H1 (cell line): ENCODE measurements around the gene DAGLA. TPM values are rescaled to one million over a fixed set of nuclear protein-coding genes. Genes with fewer than 3 reads are reported as not detected.

Source experiments
- CTCF ChIA-PET: fragments of 300-600 bp; sonication (Branson Sonifier 250); formaldehyde crosslinking; loops from one replicate; lab custom pipeline; 2021; ENCODE audit not compliant: partially characterized antibody; lab: Charles Lee
- POLR2A ChIA-PET: fragments of 300-600 bp; sonication (Branson Sonifier 250); formaldehyde crosslinking; loops from one replicate; lab custom pipeline; 2021; ENCODE audit warnings: inconsistent platforms; ENCODE audit not compliant: partially characterized antibody; lab: Charles Lee
- DNase-seq, 2 experiments: peaks; one replicate each; pipeline versions ENCODE4 v3.0.0 to v3.0.0-alpha.2; 2010 to 2022; ENCODE audit warnings: low spot score in 2 of 2, low read depth in 1 of 2, mixed read lengths in 1 of 2
- FAIRE-seq: peaks from 2 replicates; lab custom pipeline; 2011; peaks lifted over from hg19 to GRCh38; lab: Jason Lieb, UNC
- H2AFZ ChIP-seq: 2 replicates; pipeline ENCODE4 v1.8.1; 2012; ENCODE audit warnings: low read length, inconsistent platforms
- H2AK5ac ChIP-seq: 2 replicates; pipeline ENCODE4 v1.6.1; 2013; ENCODE audit warnings: low read depth, low read length
- H2BK120ac ChIP-seq: replicated peaks from 2 replicates; pipeline ENCODE3; 2013; ENCODE audit warnings: low read depth, low read length, inconsistent platforms
- H2BK12ac ChIP-seq: 2 replicates; pipeline ENCODE4 v1.6.1; 2013; ENCODE audit warnings: low read depth, low read length
- H2BK15ac ChIP-seq: 2 replicates; pipeline ENCODE4 v1.6.1; 2013; ENCODE audit warnings: low read length
- H2BK20ac ChIP-seq: 2 replicates; pipeline ENCODE4 v1.6.1; 2013; ENCODE audit warnings: low read length
- H2BK5ac ChIP-seq: 2 replicates; pipeline ENCODE4 v1.6.1; 2013; ENCODE audit warnings: low read depth, low read length
- H3K14ac ChIP-seq: 2 replicates; pipeline ENCODE4 v1.6.1; 2013; ENCODE audit warnings: inconsistent platforms; ENCODE audit not compliant: insufficient read length
- H3K18ac ChIP-seq: 2 replicates; pipeline ENCODE4 v1.6.1; 2013; ENCODE audit warnings: low read length; ENCODE audit errors: extremely low read depth
- H3K23ac ChIP-seq: 2 replicates; pipeline ENCODE4 v1.6.1; 2013; ENCODE audit warnings: inconsistent platforms; ENCODE audit not compliant: insufficient read length
- H3K23me2 ChIP-seq: 2 replicates; pipeline ENCODE4 v1.6.1; 2013; ENCODE audit warnings: low read depth, low read length
- H3K27ac ChIP-seq: 2 replicates; pipeline ENCODE4 v1.6.1; 2011; ENCODE audit warnings: low read depth, low read length, inconsistent platforms
- H3K27me3 ChIP-seq, 4 experiments: replicated peaks in 1 of 4; 1 replicate in 1 of 4; 2 replicates in 3 of 4; pipeline versions ENCODE4 v1.6.1 to v1.8.1; 2011 to 2013; ENCODE audit warnings: low read length in 3 of 4, mild to moderate bottlenecking in 3 of 4, inconsistent platforms in 2 of 4, mixed read lengths in 2 of 4, moderate library complexity in 1 of 4; ENCODE audit not compliant: control insufficient read depth in 3 of 4, insufficient read depth in 3 of 4; ENCODE audit errors: extremely low read depth in 1 of 4
- H3K36me3 ChIP-seq, 4 experiments: 2 replicates each; pipeline versions ENCODE4 v1.6.1 to v1.8.1; 2011 to 2013; ENCODE audit warnings: mild to moderate bottlenecking in 4 of 4, low read length in 3 of 4, moderate library complexity in 2 of 4, control low read depth in 1 of 4, inconsistent platforms in 1 of 4; ENCODE audit not compliant: insufficient read depth in 4 of 4, control insufficient read depth in 2 of 4
- H3K4ac ChIP-seq: replicated peaks from 2 replicates; pipeline ENCODE3; 2013; ENCODE audit warnings: low read length, low read depth, mixed read lengths, inconsistent platforms; ENCODE audit not compliant: insufficient read length
- H3K4me1 ChIP-seq, 4 experiments: replicated peaks in 1 of 4; 1 replicate in 1 of 4; 2 replicates in 3 of 4; pipeline versions ENCODE4 v1.6.1 to v1.8.1; 2011 to 2013; ENCODE audit warnings: low read length in 3 of 4, inconsistent platforms in 2 of 4, mixed read lengths in 1 of 4; ENCODE audit not compliant: insufficient read depth in 4 of 4, control insufficient read depth in 3 of 4
- H3K4me2 ChIP-seq, 2 experiments: 2 replicates each; pipeline versions ENCODE4 v1.6.1 to v1.8.1; 2011 to 2013; ENCODE audit warnings: low read depth in 2 of 2, low read length in 2 of 2, control low read depth in 1 of 2, inconsistent platforms in 1 of 2, mild to moderate bottlenecking in 1 of 2; ENCODE audit not compliant: insufficient read depth in 1 of 2
- H3K4me3 ChIP-seq, 4 experiments: fragments of 200-600, 300-600 bp in 1 of 4; sonication (generic), shearing (Covaris generic), sonication (Bioruptor Twin) in 1 of 4; 2 replicates each; pipeline versions ENCODE4 v1.5.1 to v1.8.1; 2011 to 2016; ENCODE audit warnings: low read length in 4 of 4, low read depth in 3 of 4, control low read depth in 2 of 4, inconsistent platforms in 2 of 4, mild to moderate bottlenecking in 2 of 4, mixed read lengths in 1 of 4, moderate library complexity in 1 of 4; ENCODE audit not compliant: insufficient read depth in 2 of 4; ENCODE audit errors: extremely low read depth in 1 of 4
- H3K56ac ChIP-seq: replicated peaks from 2 replicates; pipeline ENCODE3; 2013; ENCODE audit warnings: low read depth, mild to moderate bottlenecking, mixed read lengths, low read length, inconsistent platforms; ENCODE audit not compliant: insufficient read length
- H3K79me1 ChIP-seq: 2 replicates; pipeline ENCODE4 v1.6.1; 2013; ENCODE audit warnings: low read depth, low read length, control low read depth
- H3K79me2 ChIP-seq, 2 experiments: 2 replicates each; pipeline versions ENCODE4 v1.6.1 to v1.8.1; 2012 to 2013; ENCODE audit warnings: low read length in 2 of 2, mild to moderate bottlenecking in 2 of 2, inconsistent platforms in 1 of 2; ENCODE audit not compliant: insufficient read depth in 2 of 2, control insufficient read depth in 1 of 2
- H3K9ac ChIP-seq, 4 experiments: replicated peaks in 1 of 4; 1 replicate in 1 of 4; 2 replicates in 3 of 4; pipeline versions ENCODE4 v1.6.1 to v1.8.1; 2011 to 2013; ENCODE audit warnings: low read depth in 3 of 4, low read length in 3 of 4, control low read depth in 2 of 4, mild to moderate bottlenecking in 2 of 4, moderate library complexity in 2 of 4, inconsistent platforms in 1 of 4; ENCODE audit errors: extremely low read depth in 1 of 4
- H3K9me3 ChIP-seq, 2 experiments: 2 replicates each; pipeline versions ENCODE4 v1.6.1 to v1.8.1; 2012 to 2013; ENCODE audit warnings: mild to moderate bottlenecking in 2 of 2, moderate library complexity in 2 of 2, control low read depth in 1 of 2, inconsistent platforms in 1 of 2, low read depth in 1 of 2, low read length in 1 of 2, mixed read lengths in 1 of 2; ENCODE audit not compliant: insufficient read depth in 2 of 2
- H4K20me1 ChIP-seq, 2 experiments: replicated peaks in 1 of 2; 2 replicates each; pipeline versions ENCODE3 to v1.8.1; 2011 to 2013; ENCODE audit warnings: inconsistent platforms in 2 of 2, low read length in 2 of 2, mild to moderate bottlenecking in 1 of 2; ENCODE audit not compliant: insufficient read depth in 2 of 2, control insufficient read depth in 1 of 2
- H4K5ac ChIP-seq: 2 replicates; pipeline ENCODE4 v1.6.1; 2013; ENCODE audit warnings: low read length, low read depth, mixed read lengths, inconsistent platforms; ENCODE audit not compliant: insufficient read length
- H4K8ac ChIP-seq: 2 replicates; pipeline ENCODE4 v1.8.0; 2013; ENCODE audit warnings: mild to moderate bottlenecking, moderate library complexity, low read length, inconsistent platforms; ENCODE audit not compliant: insufficient read depth; ENCODE audit errors: extremely low read depth
- H4K91ac ChIP-seq: replicated peaks from 2 replicates; pipeline ENCODE3; 2013; ENCODE audit warnings: low read length, mixed read lengths, inconsistent platforms; ENCODE audit not compliant: insufficient read length
- CREB1 ChIP-seq: IDR thresholded peaks from 2 replicates; pipeline ENCODE4 v1.6.1; 2012; ENCODE audit warnings: inconsistent platforms
- HDAC6 ChIP-seq: IDR thresholded peaks from one replicate; pipeline ENCODE4 v1.7.1; 2012; ENCODE audit warnings: low read depth, mild to moderate bottlenecking, inconsistent platforms, low read length, moderate library complexity
- NANOG ChIP-seq: IDR thresholded peaks from 2 replicates; pipeline ENCODE4 v1.6.1; 2011; ENCODE audit warnings: low read length, low read depth, mild to moderate bottlenecking, inconsistent platforms; ENCODE audit not compliant: insufficient read depth, poor library complexity, severe bottlenecking
- POU5F1 ChIP-seq: IDR thresholded peaks from 2 replicates; pipeline ENCODE4 v1.6.1; 2011; ENCODE audit warnings: low read depth, mild to moderate bottlenecking, low read length, moderate library complexity
- SAP30 ChIP-seq: fragments of 300-600 bp; sonication (generic); IDR thresholded peaks from 2 replicates; pipeline ENCODE4 v1.7.1; 2012; ENCODE audit warnings: low read length, moderate library complexity, mild to moderate bottlenecking, inconsistent platforms; ENCODE audit not compliant: insufficient read depth, insufficient replicate concordance
- SP2 ChIP-seq: IDR thresholded peaks from 2 replicates; pipeline ENCODE4 v1.6.1; 2012; ENCODE audit warnings: mild to moderate bottlenecking, low read length, inconsistent platforms
- WGBS, 2 experiments: shearing (Covaris generic) in 1 of 2; methylation state at CpG; one replicate each; pipeline versions ENCODE4 v1.1.6 to v1.1.7; 2013 to 2015; ENCODE audit warnings: low lambda C conversion rate in 2 of 2, mixed read lengths in 2 of 2, inconsistent platforms in 1 of 2, low coverage in 1 of 2, missing lambda C conversion rate in 1 of 2; ENCODE audit not compliant: insufficient replicate concordance in 2 of 2, insufficient coverage in 1 of 2, insufficient read length in 1 of 2; ENCODE audit errors: extremely low coverage in 1 of 2, missing lambda C conversion rate in 1 of 2; 5-methylcytosine and 5-hydroxymethylcytosine counted together
- polyA plus RNA-seq, 7 experiments: library from polyadenylated mRNA; depleted of rRNA in 3 of 7; stranded (reverse) in 5 of 7; unstranded in 2 of 7; fragments of >200 nt in 5 of 7; fragments of 200-250 nt in 2 of 7; gene quantifications; 1 replicate in 5 of 7; 2 replicates in 1 of 7; 4 replicates in 1 of 7; pipeline versions ENCODE4 v1.2.1 to v1.2.3, GENCODE V29; 2011 to 2013; ENCODE audit warnings: missing spikeins in 2 of 7, mixed read lengths in 2 of 7
- total RNA-seq: library from RNA; stranded (reverse); fragmentation: NEBNext Ultra II Directional; extraction: Animal tissue kit (Norgen Biotek cat#: 25700); gene quantifications from 2 replicates; pipeline ENCODE4 v1.2.1, GENCODE V29; 2021
- TF ChIP-seq, protein P1 (sequence below), 3 experiments: IDR thresholded peaks; 1 replicate in 2 of 3; 2 replicates in 1 of 3; pipeline versions ENCODE4 v1.5.1 to v1.6.1; 2011; ENCODE audit warnings: low read length in 3 of 3, mild to moderate bottlenecking in 3 of 3, inconsistent platforms in 2 of 3, low read depth in 1 of 3, moderate library complexity in 1 of 3; ENCODE audit not compliant: insufficient read depth in 1 of 3; ENCODE audit errors: control extremely low read depth in 1 of 3
- TF ChIP-seq, protein P2 (sequence below): IDR thresholded peaks from 2 replicates; pipeline ENCODE4 v1.6.1; 2012; ENCODE audit warnings: low read length, inconsistent platforms
- TF ChIP-seq, protein P3 (sequence below): IDR thresholded peaks from 2 replicates; pipeline ENCODE4 v1.6.1; 2012; ENCODE audit warnings: inconsistent platforms

The DAGLA gene
- total and polyA plus RNA-seq, 2 of the 8 experiments (the other 6 are each of a cell fraction or from before 2014, with no cell fraction given): 3.6 to 6.6 TPM

DNA sequence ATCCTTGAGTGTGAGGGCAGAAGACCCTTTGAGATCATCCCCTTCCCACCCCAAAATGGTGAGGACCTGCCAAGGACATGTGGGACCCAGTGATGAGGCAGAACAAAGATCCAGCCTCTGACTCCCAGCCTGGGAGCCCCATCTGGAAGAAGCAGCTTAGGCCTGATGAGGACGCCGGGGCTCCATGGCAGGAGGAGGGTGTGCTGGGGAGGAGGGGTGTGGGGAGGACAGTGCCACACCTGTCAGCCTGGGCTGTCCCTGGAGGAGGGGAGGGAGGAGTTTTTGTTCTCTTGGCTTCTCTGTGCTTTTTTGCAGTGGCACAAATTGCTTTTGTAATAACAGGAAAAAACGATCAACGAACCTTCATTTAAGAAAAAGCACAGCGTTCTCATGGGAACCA, 44.4 kb upstream of the DAGLA start:
- H2AFZ ChIP-seq: no peak overlapping the region
- no peak overlapping the region for H3K4ac ChIP-seq
- FAIRE-seq: no peak
- no peaks in the 10 kb centered on the region for H4K20me1 ChIP-seq
- H2BK20ac ChIP-seq: no peak overlapping the region
- H2BK120ac ChIP-seq: no peak overlapping the region
- no peak overlapping the region for H4K5ac ChIP-seq
- no peak overlapping the region for H3K4me2 ChIP-seq
- no peaks in the 10 kb centered on the region for H3K79me1 ChIP-seq
- no peak overlapping the region for H4K8ac ChIP-seq
- no peaks in the 10 kb centered on the region for H3K9me3 ChIP-seq
- DNase-seq: no peak
- peaks cover 0 to 9% (median 4%) of the 10 kb centered on the region in 4 experiments; a peak in 4 of 7 replicates for H3K4me1 ChIP-seq
- POLR2A ChIA-PET: interaction anchor here (1.2 to 1.5 kb wide), 2 partner anchors 48 to 59 kb away, joined by 3 read pairs; no protein-coding TSS in a partner anchor
- no peak overlapping the region for H4K91ac ChIP-seq
- no peaks in the 10 kb centered on the region for H3K36me3 ChIP-seq
- H3K23ac ChIP-seq: no peak overlapping the region
- H3K9ac ChIP-seq: no peak overlapping the region
- no peak overlapping the region for H3K18ac ChIP-seq
- H2BK12ac ChIP-seq: no peak overlapping the region
- no peaks in the 10 kb centered on the region for H3K27me3 ChIP-seq
- no peak overlapping the region for H2AK5ac ChIP-seq
- CTCF ChIA-PET: interaction anchor here (0.6 to 21.9 kb wide), 27 partner anchors 7 to 1027 kb away, joined by 3 to 335 read pairs (median 5); partner anchors contain the start of genes LRRC10B and SYT7
- no peak overlapping the region for H3K4me3 ChIP-seq
- no peaks in the 10 kb centered on the region for H3K79me2 ChIP-seq
- no peak overlapping the region for H3K14ac ChIP-seq
- H3K56ac ChIP-seq: no peak overlapping the region
- H2BK5ac ChIP-seq: no peak overlapping the region
- H3K23me2 ChIP-seq: no peaks in the 10 kb centered on the region
- no peak overlapping the region for H3K27ac ChIP-seq
- H2BK15ac ChIP-seq: no peak overlapping the region
- WGBS, 2 experiments: 91% methylated on average over 5 of the region's 5 CpGs; no CpG with 5 or more reads in 1 of the 2 experiments
- TF ChIP-seq SAP30 (no peak), POU5F1 (no peak), CREB1 (no peak), SP2 (no peak), NANOG (no peak), HDAC6 (no peak)
- TF ChIP-seq, protein P1, sequence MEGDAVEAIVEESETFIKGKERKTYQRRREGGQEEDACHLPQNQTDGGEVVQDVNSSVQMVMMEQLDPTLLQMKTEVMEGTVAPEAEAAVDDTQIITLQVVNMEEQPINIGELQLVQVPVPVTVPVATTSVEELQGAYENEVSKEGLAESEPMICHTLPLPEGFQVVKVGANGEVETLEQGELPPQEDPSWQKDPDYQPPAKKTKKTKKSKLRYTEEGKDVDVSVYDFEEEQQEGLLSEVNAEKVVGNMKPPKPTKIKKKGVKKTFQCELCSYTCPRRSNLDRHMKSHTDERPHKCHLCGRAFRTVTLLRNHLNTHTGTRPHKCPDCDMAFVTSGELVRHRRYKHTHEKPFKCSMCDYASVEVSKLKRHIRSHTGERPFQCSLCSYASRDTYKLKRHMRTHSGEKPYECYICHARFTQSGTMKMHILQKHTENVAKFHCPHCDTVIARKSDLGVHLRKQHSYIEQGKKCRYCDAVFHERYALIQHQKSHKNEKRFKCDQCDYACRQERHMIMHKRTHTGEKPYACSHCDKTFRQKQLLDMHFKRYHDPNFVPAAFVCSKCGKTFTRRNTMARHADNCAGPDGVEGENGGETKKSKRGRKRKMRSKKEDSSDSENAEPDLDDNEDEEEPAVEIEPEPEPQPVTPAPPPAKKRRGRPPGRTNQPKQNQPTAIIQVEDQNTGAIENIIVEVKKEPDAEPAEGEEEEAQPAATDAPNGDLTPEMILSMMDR (IDR thresholded peaks at IDR 0.05; ENCODE audit: control extremely low read depth in 1 of 3, insufficient read depth in 1 of 3, low read depth in 1 of 3, low read length in 3 of 3): no peak
- TF ChIP-seq, protein P2, sequence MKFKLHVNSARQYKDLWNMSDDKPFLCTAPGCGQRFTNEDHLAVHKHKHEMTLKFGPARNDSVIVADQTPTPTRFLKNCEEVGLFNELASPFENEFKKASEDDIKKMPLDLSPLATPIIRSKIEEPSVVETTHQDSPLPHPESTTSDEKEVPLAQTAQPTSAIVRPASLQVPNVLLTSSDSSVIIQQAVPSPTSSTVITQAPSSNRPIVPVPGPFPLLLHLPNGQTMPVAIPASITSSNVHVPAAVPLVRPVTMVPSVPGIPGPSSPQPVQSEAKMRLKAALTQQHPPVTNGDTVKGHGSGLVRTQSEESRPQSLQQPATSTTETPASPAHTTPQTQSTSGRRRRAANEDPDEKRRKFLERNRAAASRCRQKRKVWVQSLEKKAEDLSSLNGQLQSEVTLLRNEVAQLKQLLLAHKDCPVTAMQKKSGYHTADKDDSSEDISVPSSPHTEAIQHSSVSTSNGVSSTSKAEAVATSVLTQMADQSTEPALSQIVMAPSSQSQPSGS: no peak
- TF ChIP-seq, protein P3, sequence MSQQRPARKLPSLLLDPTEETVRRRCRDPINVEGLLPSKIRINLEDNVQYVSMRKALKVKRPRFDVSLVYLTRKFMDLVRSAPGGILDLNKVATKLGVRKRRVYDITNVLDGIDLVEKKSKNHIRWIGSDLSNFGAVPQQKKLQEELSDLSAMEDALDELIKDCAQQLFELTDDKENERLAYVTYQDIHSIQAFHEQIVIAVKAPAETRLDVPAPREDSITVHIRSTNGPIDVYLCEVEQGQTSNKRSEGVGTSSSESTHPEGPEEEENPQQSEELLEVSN: no peak
